ENCODE results near the gene HINT1. TPM values are rescaled to one million over a fixed set of nuclear protein-coding genes. Genes with fewer than 3 reads are reported as not detected.

HINT1 gene
- total RNA-seq, 2 donors from 2014 or later = 174 to 239 TPM

- Mint-ChIP-seq H3K27ac (no peak overlapping the region), H3K27me3 (ENCODE audit: insufficient read depth) (no peaks in the 10 kb centered on the region), H3K9me3 (no peaks in the 10 kb centered on the region), H3K4me1 (no peaks in the 10 kb centered on the region), H3K36me3 (ENCODE audit: low read depth) (no peaks in the 10 kb centered on the region), H3K4me3 (no peak overlapping the region)
- no peaks in the 10 kb centered on the region for H3K36me3 ChIP-seq (ENCODE audit: control insufficient read depth, insufficient read depth, low read length)
- no peaks in the 10 kb centered on the region for H3K9me3 ChIP-seq (ENCODE audit: control insufficient read depth, low read length)
- no peak overlapping the region for H3K4me3 ChIP-seq (ENCODE audit: low read length)
- no peak for TF ChIP-seq CTCF (conservative IDR thresholded peaks at IDR 0.05)
- DNase-seq = no peak
- H3K27me3 ChIP-seq (ENCODE audit: control insufficient read depth, insufficient read depth, low read length, poor library complexity, severe bottlenecking) = no peaks in the 10 kb centered on the region
- no peak overlapping the region for H3K9ac ChIP-seq (ENCODE audit: extremely low read depth, low read length, poor library complexity, severe bottlenecking)
- H3K27ac ChIP-seq (ENCODE audit: low read depth, low read length) = no peak overlapping the region
- H3K4me1 ChIP-seq (ENCODE audit: control insufficient read depth, insufficient read depth, low read length) = no peaks in the 10 kb centered on the region
- 94 to 97% methylated on average over 5 to 7 of the region's 7 CpGs for WGBS, 2 experiments (ENCODE audit: insufficient coverage in 1 of 2, insufficient read length in 1 of 2)
Measured at GRCh38 chr5:131150408-131150807, 14.6 kb downstream of the HINT1 start.

DNA sequence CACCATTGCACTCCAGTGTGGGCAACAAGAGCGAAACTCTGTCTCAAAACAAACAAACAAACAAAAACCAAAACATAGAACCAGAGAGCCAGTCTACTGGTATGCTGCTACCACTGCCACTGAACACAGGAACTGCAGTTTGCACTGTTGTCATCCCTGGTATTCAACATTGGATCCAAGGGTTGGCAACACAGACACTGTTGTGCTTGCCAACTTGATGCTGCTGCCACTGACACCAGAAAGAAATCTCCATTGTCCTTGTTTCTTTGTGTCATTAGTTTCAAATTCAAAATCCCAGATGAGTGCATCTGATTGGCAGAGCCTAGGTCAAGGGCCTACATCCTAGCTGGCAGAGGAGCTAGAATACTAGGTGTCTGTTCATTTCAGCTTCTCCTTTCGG, 16.2 kb downstream of the HINT1 start:
- DNase-seq = no peak
- H3K27me3 ChIP-seq (ENCODE audit: control insufficient read depth, insufficient read depth, low read length, poor library complexity, severe bottlenecking) = no peaks in the 10 kb centered on the region
- no peak overlapping the region for H3K27ac ChIP-seq (ENCODE audit: low read depth, low read length)
- no peaks in the 10 kb centered on the region for H3K27me3 Mint-ChIP-seq (ENCODE audit: insufficient read depth)
- TF ChIP-seq CTCF (conservative IDR thresholded peaks at IDR 0.05) = no peak
- no peaks in the 10 kb centered on the region for H3K9me3 Mint-ChIP-seq
- H3K9ac ChIP-seq (ENCODE audit: extremely low read depth, low read length, poor library complexity, severe bottlenecking) = no peak overlapping the region
- no peak overlapping the region for H3K27ac Mint-ChIP-seq
- no peaks in the 10 kb centered on the region for H3K4me1 ChIP-seq (ENCODE audit: control insufficient read depth, insufficient read depth, low read length)
- H3K36me3 Mint-ChIP-seq (ENCODE audit: low read depth) = no peaks in the 10 kb centered on the region
- H3K4me3 Mint-ChIP-seq = no peak overlapping the region
- no peaks in the 10 kb centered on the region for H3K4me1 Mint-ChIP-seq
- no peaks in the 10 kb centered on the region for H3K9me3 ChIP-seq (ENCODE audit: control insufficient read depth, low read length)
- H3K36me3 ChIP-seq (ENCODE audit: control insufficient read depth, insufficient read depth, low read length) = no peaks in the 10 kb centered on the region
- no peak overlapping the region for H3K4me3 ChIP-seq (ENCODE audit: low read length)
- 96% methylated on average over 2 of the region's 2 CpGs; no CpG with 5 or more reads in 1 of the 2 experiments for WGBS, 2 experiments (ENCODE audit: insufficient coverage in 1 of 2, insufficient read length in 1 of 2)

DNA sequence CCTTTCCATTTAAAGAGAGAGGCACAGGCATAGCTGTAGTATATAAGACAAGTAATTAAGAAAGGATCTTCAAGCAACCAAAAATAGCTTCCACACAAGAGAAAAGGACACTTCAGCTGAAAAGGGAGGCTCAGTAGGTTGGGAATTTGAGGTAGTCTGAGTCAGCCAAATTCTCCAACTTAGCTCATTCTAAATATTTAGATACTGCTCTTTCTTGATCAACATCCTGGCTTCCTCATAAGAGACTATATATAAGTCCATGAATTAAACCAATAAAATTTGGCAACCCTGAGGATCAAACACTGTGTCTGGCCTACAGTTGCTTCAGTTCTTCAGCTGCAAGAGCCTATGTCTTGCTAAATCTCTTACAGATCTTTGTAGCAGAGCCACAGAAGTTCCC, 17.8 kb downstream of the HINT1 start:
- Mint-ChIP-seq H3K4me3 (no peak overlapping the region), H3K27me3 (ENCODE audit: insufficient read depth) (no peaks in the 10 kb centered on the region), H3K4me1 (no peaks in the 10 kb centered on the region), H3K9me3 (no peaks in the 10 kb centered on the region), H3K36me3 (ENCODE audit: low read depth) (no peaks in the 10 kb centered on the region), H3K27ac (no peak overlapping the region)
- Histone ChIP-seq H3K9ac (ENCODE audit: extremely low read depth, low read length, poor library complexity, severe bottlenecking) (no peak overlapping the region), H3K4me1 (ENCODE audit: control insufficient read depth, insufficient read depth, low read length) (no peaks in the 10 kb centered on the region), H3K9me3 (ENCODE audit: control insufficient read depth, low read length) (no peaks in the 10 kb centered on the region), H3K36me3 (ENCODE audit: control insufficient read depth, insufficient read depth, low read length) (no peaks in the 10 kb centered on the region), H3K27ac (ENCODE audit: low read depth, low read length) (no peak overlapping the region), H3K27me3 (ENCODE audit: control insufficient read depth, insufficient read depth, low read length, poor library complexity, severe bottlenecking) (no peaks in the 10 kb centered on the region), H3K4me3 (ENCODE audit: low read length) (no peak overlapping the region)
- DNase-seq = no peak
- TF ChIP-seq CTCF (conservative IDR thresholded peaks at IDR 0.05) = no peak

Data from endodermal cell (in vitro differentiated cells).